ENCODE results near the gene FBXO44.

FBXO44 gene

GRCh38 chr1:11616766-11617165 is 37.9 kb upstream of the FBXO44 start:
- TF ChIP-seq ESRRG (CRISPR knock-in tag; IDR thresholded peaks at IDR 0.05): no peak
- TF ChIP-seq PATZ1 (CRISPR knock-in tag; IDR thresholded peaks at IDR 0.05; ENCODE audit: borderline replicate concordance): no peak
- no peak for ATAC-seq

- no peak for TF ChIP-seq GLIS3 (CRISPR knock-in tag; IDR thresholded peaks at IDR 0.05)
- TF ChIP-seq ESRRG (CRISPR knock-in tag; IDR thresholded peaks at IDR 0.05): no peak
- no peak for TF ChIP-seq ZFP3 (CRISPR knock-in tag; IDR thresholded peaks at IDR 0.05)
- no peak for TF ChIP-seq ZNF70 (CRISPR knock-in tag; IDR thresholded peaks at IDR 0.05)
- no peak for TF ChIP-seq BACH2 (CRISPR knock-in tag; IDR thresholded peaks at IDR 0.05; ENCODE audit: borderline replicate concordance)
- TF ChIP-seq ZNF8 (CRISPR knock-in tag; IDR thresholded peaks at IDR 0.05): no peak
- TF ChIP-seq CSDC2 (CRISPR knock-in tag; IDR thresholded peaks at IDR 0.05): no peak
- TF ChIP-seq CREB5 (CRISPR knock-in tag; IDR thresholded peaks at IDR 0.05; ENCODE audit: low read depth): no peak
- TF ChIP-seq TOX (CRISPR knock-in tag; IDR thresholded peaks at IDR 0.05; ENCODE audit: borderline replicate concordance): no peak
- no peak for TF ChIP-seq ZC3H10 (CRISPR knock-in tag; IDR thresholded peaks at IDR 0.05)
- ATAC-seq: no peak
Observed at GRCh38 chr1:11617314-11617713, 37.4 kb upstream of the FBXO44 start.

GRCh38 chr1:11617741-11618140 is 36.9 kb upstream of the FBXO44 start:
- ATAC-seq: no peak
- TF ChIP-seq BACH2 (CRISPR knock-in tag; IDR thresholded peaks at IDR 0.05; ENCODE audit: borderline replicate concordance): no peak
- TF ChIP-seq OSR1 (CRISPR knock-in tag; IDR thresholded peaks at IDR 0.05): no peak

- no peak for TF ChIP-seq POU6F1 (CRISPR knock-in tag; IDR thresholded peaks at IDR 0.05; ENCODE audit: borderline replicate concordance, low read depth)
- TF ChIP-seq TCF4 (CRISPR knock-in tag; IDR thresholded peaks at IDR 0.05; ENCODE audit: borderline replicate concordance): no peak
- TF ChIP-seq PATZ1 (CRISPR knock-in tag; IDR thresholded peaks at IDR 0.05; ENCODE audit: borderline replicate concordance): no peak
- no peak for ATAC-seq
Observed at GRCh38 chr1:11620405-11620804, 34.3 kb upstream of the FBXO44 start.

- no peak for ATAC-seq
- TF ChIP-seq ZFP30 (CRISPR knock-in tag; IDR thresholded peaks at IDR 0.05) (no peak), ESRRG (CRISPR knock-in tag; IDR thresholded peaks at IDR 0.05) (no peak), ISL1 (CRISPR knock-in tag; IDR thresholded peaks at IDR 0.05) (no peak), TSHZ2 (CRISPR knock-in tag; IDR thresholded peaks at IDR 0.05) (no peak), ZNF565 (CRISPR knock-in tag; conservative IDR thresholded peaks at IDR 0.05; ENCODE audit: low read depth) (no peak), TOX (CRISPR knock-in tag; IDR thresholded peaks at IDR 0.05; ENCODE audit: borderline replicate concordance) (no peak), TCF4 (CRISPR knock-in tag; IDR thresholded peaks at IDR 0.05; ENCODE audit: borderline replicate concordance) (no peak), GLIS3 (CRISPR knock-in tag; IDR thresholded peaks at IDR 0.05) (no peak), ZNF8 (CRISPR knock-in tag; IDR thresholded peaks at IDR 0.05) (no peak), ARNTL (CRISPR knock-in tag; IDR thresholded peaks at IDR 0.05; ENCODE audit: borderline replicate concordance, low read depth) (no peak), OSR1 (CRISPR knock-in tag; IDR thresholded peaks at IDR 0.05) (no peak), ZFP3 (CRISPR knock-in tag; IDR thresholded peaks at IDR 0.05) (no peak), RARB (CRISPR knock-in tag; IDR thresholded peaks at IDR 0.05) (no peak), POU6F1 (CRISPR knock-in tag; IDR thresholded peaks at IDR 0.05; ENCODE audit: borderline replicate concordance, low read depth) (no peak), PATZ1 (CRISPR knock-in tag; IDR thresholded peaks at IDR 0.05; ENCODE audit: borderline replicate concordance) (no peak)
Observed at GRCh38 chr1:11620924-11621323, 33.8 kb upstream of the FBXO44 start.
